Tibial nerve (tissue), 4 donors: ENCODE results near the gene NAT16. TPM values are rescaled to one million over a fixed set of nuclear protein-coding genes. Genes with fewer than 3 reads are reported as not detected.
"Not testable (repeated sequence)": the region's sequence is repeated elsewhere in the genome, so short reads cannot be mapped to it uniquely, and the experiment has no call there.

ENCODE experiments used
- DNase-seq, 2 donors: peaks; one replicate each; pipeline ENCODE4 v3.0.0-alpha.2; 2019; ENCODE audit warnings: low spot score in 2 of 2
- H3K27ac ChIP-seq, 4 donors: fragments of 200-600 bp; sonication (generic) in 3 of 4; one replicate each; pipeline ENCODE4 v1.5.1; 2017 to 2019; ENCODE audit warnings: mild to moderate bottlenecking in 1 of 4
- H3K27me3 ChIP-seq, 2 donors: fragments of 200-600 bp; sonication (generic) in 1 of 2; one replicate each; pipeline versions ENCODE4 v1.5.1 to v1.6.0; 2017 to 2019
- H3K36me3 ChIP-seq, 3 donors: fragments of 200-600 bp; sonication (generic); one replicate each; pipeline ENCODE4 v1.5.1; 2018 to 2019
- H3K4me1 ChIP-seq, 4 donors: fragments of 200-600 bp; sonication (generic) in 3 of 4; one replicate each; pipeline ENCODE4 v1.5.1; 2017 to 2019
- H3K4me3 ChIP-seq, 4 donors: fragments of 200-600 bp; sonication (generic) in 3 of 4; one replicate each; pipeline ENCODE4 v1.5.1; 2017 to 2019; ENCODE audit warnings: mild to moderate bottlenecking in 1 of 4, moderate library complexity in 1 of 4
- H3K9me3 ChIP-seq, 4 donors: fragments of 200-600 bp; sonication (generic) in 3 of 4; one replicate each; pipeline ENCODE4 v1.5.1; 2017 to 2019
- CTCF ChIP-seq, 5 experiments: fragments of 200-600 bp in 3 of 5; fragments of 450-650 bp in 2 of 5; sonication (generic) in 3 of 5; IDR thresholded peaks; one replicate each; pipeline ENCODE4 v1.5.1; 2016 to 2019; ENCODE audit warnings: antibody characterized with exemption in 5 of 5, mild to moderate bottlenecking in 3 of 5, moderate library complexity in 2 of 5
- EP300 ChIP-seq, 2 donors: sonication (generic); formaldehyde crosslinking; IDR thresholded peaks; one replicate each; pipeline ENCODE4 v1.6.1; 2017; ENCODE audit warnings: antibody characterized with exemption in 2 of 2, mild to moderate bottlenecking in 1 of 2
- POLR2A ChIP-seq, 2 donors: fragments of 450-650 bp; IDR thresholded peaks; one replicate each; pipeline ENCODE4 v1.6.1; 2017; ENCODE audit warnings: antibody characterized with exemption in 2 of 2, mild to moderate bottlenecking in 2 of 2, moderate library complexity in 2 of 2
- WGBS, 2 donors: methylation state at CpG; one replicate each; pipeline ENCODE4 v1.1.5; 2018; 5-methylcytosine and 5-hydroxymethylcytosine counted together
- total RNA-seq, 4 donors: library from RNA; depleted of rRNA; stranded (reverse); fragments of >200 nt; gene quantifications; one replicate each; pipeline ENCODE4 v1.1.0, GENCODE V29; 2016

Gene NAT16
- total RNA-seq, 4 donors from 2014 or later: not detected

DNA sequence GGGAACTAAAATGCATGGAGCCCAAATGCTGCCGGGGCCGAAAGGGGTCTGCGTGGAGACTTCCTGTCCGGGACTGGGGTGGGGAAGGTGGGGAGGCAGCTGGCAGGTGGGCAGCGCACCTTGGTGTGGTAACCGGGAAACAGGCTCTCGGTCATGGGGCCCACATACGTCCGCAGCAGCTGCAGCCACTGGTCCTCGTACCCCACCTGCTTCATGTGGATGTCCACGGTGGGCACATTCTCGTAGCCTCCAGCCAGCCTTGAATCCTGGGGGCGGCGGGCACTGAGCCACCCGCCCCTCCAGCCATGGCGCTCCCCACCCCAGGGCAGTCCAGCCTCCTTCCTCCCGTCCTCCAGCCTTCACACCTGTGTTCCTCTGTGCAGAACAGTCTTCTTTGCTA, 27.4 kb upstream of the NAT16 start:
- Histone ChIP-seq H3K4me1 (no peaks in the 10 kb centered on the region), H3K9me3 (no peaks in the 10 kb centered on the region), H3K27me3 (peaks cover 0 to 8% of the 10 kb centered on the region in 2 donors), H3K27ac (no peak overlapping the region), H3K4me3 (no peak overlapping the region), H3K36me3 (peaks cover 3 to 69% (median 25%) of the 10 kb centered on the region in 3 donors)
- 80 to 84% methylated on average over 8 to 17 of the region's 17 CpGs for WGBS, 2 donors
- TF ChIP-seq POLR2A (IDR thresholded peaks at IDR 0.05) (no peak), EP300 (IDR thresholded peaks at IDR 0.05) (no peak), CTCF (IDR thresholded peaks at IDR 0.05) (no peak)
- no peak for DNase-seq

- Histone ChIP-seq H3K36me3 (peaks cover 3 to 61% (median 17%) of the 10 kb centered on the region in 3 donors), H3K27me3 (peaks cover 1 to 17% of the 10 kb centered on the region in 2 donors), H3K9me3 (no peaks in the 10 kb centered on the region), H3K27ac (no peak overlapping the region), H3K4me1 (peaks cover 0 to 8% (median 4%) of the 10 kb centered on the region in 4 donors), H3K4me3 (no peak overlapping the region)
- TF ChIP-seq POLR2A (IDR thresholded peaks at IDR 0.05) (no peak), CTCF (IDR thresholded peaks at IDR 0.05) (no peak), EP300 (IDR thresholded peaks at IDR 0.05) (no peak)
- no peak for DNase-seq
- WGBS, 2 donors: 82 to 84% methylated on average over 19 of the region's 19 CpGs
Measured at GRCh38 chr7:101206665-101207042, 26.6 kb upstream of the NAT16 start.

GRCh38 chr7:101205901-101206664, 26.0 kb upstream of the NAT16 start:
- no peak overlapping the region for H3K4me3 ChIP-seq
- no peak for DNase-seq
- peaks cover 2 to 22% of the 10 kb centered on the region in 2 donors for H3K27me3 ChIP-seq
- TF ChIP-seq EP300 (IDR thresholded peaks at IDR 0.05) (no peak), CTCF (IDR thresholded peaks at IDR 0.05) (no peak), POLR2A (IDR thresholded peaks at IDR 0.05) (no peak)
- H3K36me3 ChIP-seq: peaks cover 0 to 55% (median 12%) of the 10 kb centered on the region in 3 donors
- H3K27ac ChIP-seq: no peak overlapping the region
- WGBS, 2 donors: 67 to 73% methylated on average over 32 of the region's 32 CpGs
- H3K9me3 ChIP-seq: no peaks in the 10 kb centered on the region
- peaks cover 0 to 11% (median 5%) of the 10 kb centered on the region in 4 donors for H3K4me1 ChIP-seq

- not testable (repeated sequence) for H3K4me3 ChIP-seq, H3K27ac ChIP-seq, DNase-seq, H3K9me3 ChIP-seq
- peaks cover 2 to 43% of the 10 kb centered on the region in 2 donors for H3K27me3 ChIP-seq
- H3K4me1 ChIP-seq: peaks cover 0 to 11% (median 5%) of the 10 kb centered on the region in 4 donors
- peaks cover 0 to 35% (median 4%) of the 10 kb centered on the region in 3 donors for H3K36me3 ChIP-seq
- 59 to 65% methylated on average over 22 of the region's 22 CpGs for WGBS, 2 donors
Measured at GRCh38 chr7:101203740-101204738, 23.9 kb upstream of the NAT16 start.

GRCh38 chr7:101202603-101202918, 22.5 kb upstream of the NAT16 start:
- no peak overlapping the region for H3K27ac ChIP-seq
- H3K27me3 ChIP-seq: peaks cover 2 to 55% of the 10 kb centered on the region in 2 donors
- H3K9me3 ChIP-seq: no peaks in the 10 kb centered on the region
- WGBS, 2 donors: 85% methylated on average over 5 of the region's 5 CpGs
- H3K4me1 ChIP-seq: peaks cover 0 to 11% (median 5%) of the 10 kb centered on the region in 4 donors
- no peak overlapping the region for H3K4me3 ChIP-seq
- DNase-seq: no peak
- H3K36me3 ChIP-seq: peaks cover 0 to 20% (median 1%) of the 10 kb centered on the region in 3 donors
- TF ChIP-seq CTCF (IDR thresholded peaks at IDR 0.05) (no peak), EP300 (IDR thresholded peaks at IDR 0.05) (no peak), POLR2A (IDR thresholded peaks at IDR 0.05) (no peak)
